Measurements from ENCODE around the gene RNF31. TPM values are rescaled to one million over a fixed set of nuclear protein-coding genes. Genes with fewer than 3 reads are reported as not detected.

The RNF31 gene
- total and polyA plus RNA-seq, 7 experiments from 2014 or later: 40.9 to 151 (median 81.4) TPM

DNA sequence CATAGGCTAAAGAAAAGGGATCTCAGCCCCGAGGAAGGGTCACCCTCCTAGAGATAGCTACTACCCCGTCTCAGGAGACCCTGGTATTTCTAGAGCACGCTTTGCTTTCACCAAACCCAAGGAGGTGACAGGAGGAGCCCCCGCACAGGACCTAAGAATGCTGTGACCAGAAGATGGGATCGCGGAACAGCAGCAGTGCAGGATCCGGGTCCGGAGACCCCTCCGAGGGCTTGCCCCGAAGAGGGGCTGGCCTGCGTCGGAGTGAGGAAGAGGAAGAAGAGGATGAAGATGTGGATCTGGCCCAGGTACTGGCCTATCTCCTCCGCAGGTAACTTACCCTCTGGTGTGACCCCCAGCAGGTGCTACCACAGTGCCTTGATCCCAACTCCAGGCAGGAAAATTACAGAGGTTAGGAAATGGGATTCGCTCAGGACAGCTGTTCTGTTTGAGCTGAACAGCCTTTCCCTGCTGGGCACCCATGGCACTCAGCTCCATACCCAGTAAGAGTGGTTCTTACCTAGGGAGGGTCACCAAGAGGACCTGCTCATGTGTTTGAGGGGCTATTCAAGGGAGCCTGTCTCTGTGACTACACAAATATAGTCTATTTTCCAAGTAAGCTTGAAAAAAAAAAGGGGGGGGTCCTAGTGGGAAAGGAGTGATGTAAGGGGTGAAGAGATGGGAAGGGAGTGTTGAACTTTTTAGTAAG, 31.7 kb upstream of the RNF31 start:
- no peak for ATAC-seq
- no peak for DNase-seq
- Mint-ChIP-seq H3K4me3 (peak overlapping the region; percentile 93 to 100 (median 96)), H3K4me1 (peaks cover 18 to 44% (median 37%) of the 10 kb centered on the region in 7 donors), H3K36me3 (peaks cover 9 to 38% (median 27%) of the 10 kb centered on the region in 5 donors), H3K9me3 (peaks cover 0 to 6% (median 0%) of the 10 kb centered on the region in 11 donors), H3K27me3 (peaks cover 0 to 3% (median 0%) of the 10 kb centered on the region in 5 donors), H3K27ac (peak overlapping the region; percentile 96 to 100 (median 99))
- POLR2A ChIA-PET: interaction anchor here (0.6 to 15.5 kb wide), 27 partner anchors 8 to 327 kb away, joined by 3 to 298 read pairs (median 8); partner anchors contain the start of genes CARMIL3, CBLN3, CHMP4A and EMC9
- Histone ChIP-seq H3K36me3 (ENCODE audit: control insufficient read depth in 2 of 3, insufficient read depth in 3 of 3, low read length in 3 of 3) (peaks cover 1 to 42% (median 34%) of the 10 kb centered on the region in 3 experiments), H3K4me3 (ENCODE audit: low read length) (peak overlapping the region; percentile 99), H3K27me3 (ENCODE audit: control insufficient read depth in 2 of 2, insufficient read depth in 2 of 2, low read length in 2 of 2) (no peaks in the 10 kb centered on the region), H3K4me1 (ENCODE audit: control insufficient read depth in 2 of 2, insufficient read depth in 2 of 2, low read length in 2 of 2) (peaks cover 18 to 20% of the 10 kb centered on the region in 2 donors), H3K27ac (ENCODE audit: low read depth, low read length) (peak overlapping the region; percentile 93), H3K9me3 (ENCODE audit: control insufficient read depth in 2 of 3, low read length in 3 of 3) (no peaks in the 10 kb centered on the region)
- intact Hi-C loops (cut with micrococcal nuclease): loop anchor here (1.0 to 10.0 kb wide), 10 partner anchors 17 to 1021 kb away; partner anchors contain the start of genes ACIN1 (in 2 of the 2), C14orf119 (in 2 of the 2), GMPR2 (in 2 of the 2) and IPO4 (in 2 of the 2)
- CTCF ChIA-PET: interaction anchor here (0.6 to 3.8 kb wide), 9 partner anchors 16 to 60 kb away, joined by 3 to 19 read pairs (median 6); partner anchors contain the start of genes EMC9, IRF9, PSME1 and PSME2

DNA sequence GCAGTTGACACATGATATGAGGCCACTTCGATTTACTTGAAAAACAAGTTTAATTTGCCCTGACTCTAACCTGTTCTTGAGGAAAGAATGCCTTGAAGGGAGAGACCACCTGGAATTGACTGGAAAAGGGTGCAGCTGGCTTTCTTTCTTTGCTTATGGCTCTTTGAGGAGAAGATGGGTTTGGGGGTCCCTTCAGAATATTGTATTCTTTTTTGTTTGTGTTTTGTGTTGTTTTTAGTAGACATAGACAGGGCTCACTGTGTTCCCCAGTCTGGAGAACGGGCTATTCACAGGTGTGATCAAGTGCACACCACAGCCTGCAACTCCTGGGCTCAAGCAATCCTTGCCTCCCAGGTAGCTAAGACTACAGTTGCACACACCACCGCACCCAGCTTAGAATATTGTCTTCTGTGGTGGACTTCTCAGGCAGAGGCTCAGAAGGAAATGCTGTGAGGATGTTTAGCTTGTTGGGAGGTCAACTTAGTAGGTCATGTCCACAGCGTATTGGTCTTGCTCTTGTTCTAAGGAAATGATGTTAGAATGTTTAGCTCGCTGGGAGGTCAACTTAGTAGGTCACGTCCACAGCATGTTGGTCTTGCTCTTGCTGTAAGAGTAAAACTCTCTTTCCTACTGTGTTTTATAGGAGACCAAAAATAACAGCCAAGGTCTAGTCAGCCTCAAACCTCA, 31.0 kb upstream of the RNF31 start:
- Histone ChIP-seq H3K4me3 (ENCODE audit: low read length) (peak overlapping the region; percentile 99), H3K36me3 (ENCODE audit: control insufficient read depth in 2 of 3, insufficient read depth in 3 of 3, low read length in 3 of 3) (peaks cover 8 to 49% (median 36%) of the 10 kb centered on the region in 3 experiments), H3K27me3 (ENCODE audit: control insufficient read depth in 2 of 2, insufficient read depth in 2 of 2, low read length in 2 of 2) (no peaks in the 10 kb centered on the region), H3K4me1 (ENCODE audit: control insufficient read depth in 2 of 2, insufficient read depth in 2 of 2, low read length in 2 of 2) (peaks cover 18 to 20% of the 10 kb centered on the region in 2 donors), H3K27ac (ENCODE audit: low read depth, low read length) (peak overlapping the region; percentile 93), H3K9me3 (ENCODE audit: control insufficient read depth in 2 of 3, low read length in 3 of 3) (no peaks in the 10 kb centered on the region)
- DNase-seq (no peak), ATAC-seq (no peak)
- H3K9me3 Mint-ChIP-seq: peaks cover 0 to 6% (median 0%) of the 10 kb centered on the region in 11 donors
- peaks cover 9 to 41% (median 27%) of the 10 kb centered on the region in 5 donors for H3K36me3 Mint-ChIP-seq
- H3K4me3 Mint-ChIP-seq: peak overlapping the region; percentile 93 to 100 (median 96)
- peaks cover 18 to 44% (median 37%) of the 10 kb centered on the region in 7 donors for H3K4me1 Mint-ChIP-seq
- intact Hi-C loops (cut with micrococcal nuclease): loop anchor here (10.0 kb wide), 4 partner anchors 559 to 1021 kb away; partner anchors contain the start of genes ACIN1 (in 2 of the 2), C14orf119 (in 2 of the 2), BCL2L2 (in 1 of the 2) and PPP1R3E (in 1 of the 2)
- H3K27ac Mint-ChIP-seq: peak overlapping the region; percentile 96 to 100 (median 99)
- ChIA-PET CTCF (interaction anchor here (0.6 to 3.8 kb wide), 6 partner anchors 20 to 198 kb away, joined by 3 to 19 read pairs (median 6); partner anchors contain the start of genes CIDEB, IRF9 and PSME1), POLR2A (interaction anchor here (0.6 to 15.5 kb wide), 14 partner anchors 10 to 313 kb away, joined by 3 to 298 read pairs (median 4); partner anchors contain the start of genes CBLN3, EMC9, FITM1 and IPO4)
- peaks cover 0 to 3% (median 0%) of the 10 kb centered on the region in 5 donors for H3K27me3 Mint-ChIP-seq

DNA sequence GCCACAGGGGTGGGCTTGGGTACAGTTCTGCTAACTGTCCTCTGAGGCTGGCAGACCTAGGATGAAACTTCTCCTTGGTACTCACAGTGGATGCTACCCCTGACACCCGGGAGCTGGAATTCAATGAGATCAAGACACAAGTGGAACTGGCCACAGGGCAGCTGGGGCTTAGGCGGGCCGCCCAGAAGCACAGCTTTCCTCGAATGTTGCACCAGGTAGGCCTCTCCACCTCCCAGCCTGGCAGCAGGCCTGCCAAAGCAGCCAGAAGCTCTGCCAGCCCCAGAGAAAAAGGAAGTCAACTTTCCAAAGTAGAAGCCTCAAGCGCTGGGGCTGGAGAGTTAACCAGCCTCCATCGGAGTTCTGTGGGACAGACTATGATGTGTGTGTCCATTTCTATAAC, 30.1 kb upstream of the RNF31 start:
- ChIA-PET POLR2A (interaction anchor here (1.2 to 15.5 kb wide), 8 partner anchors 19 to 194 kb away, joined by 3 to 298 read pairs (median 4); partner anchors contain the start of genes EMC9, FITM1, IRF9 and LTB4R), CTCF (interaction anchor here (1.8 to 2.2 kb wide), 2 partner anchors 9 to 190 kb away, joined by 5 read pairs; partner anchors contain the start of gene CIDEB)
- Histone ChIP-seq H3K9me3 (ENCODE audit: control insufficient read depth in 2 of 3, low read length in 3 of 3) (no peaks in the 10 kb centered on the region), H3K27me3 (ENCODE audit: control insufficient read depth in 2 of 2, insufficient read depth in 2 of 2, low read length in 2 of 2) (no peaks in the 10 kb centered on the region), H3K27ac (ENCODE audit: low read depth, low read length) (no peak overlapping the region), H3K4me3 (ENCODE audit: low read length) (no peak overlapping the region), H3K4me1 (ENCODE audit: control insufficient read depth in 2 of 2, insufficient read depth in 2 of 2, low read length in 2 of 2) (peaks cover 18 to 20% of the 10 kb centered on the region in 2 donors), H3K36me3 (ENCODE audit: control insufficient read depth in 2 of 3, insufficient read depth in 3 of 3, low read length in 3 of 3) (peaks cover 9 to 58% (median 42%) of the 10 kb centered on the region in 3 experiments)
- H3K27ac Mint-ChIP-seq: peak overlapping the region in 2 of 9 donors; percentile 41 to 59
- peaks cover 0 to 8% (median 0%) of the 10 kb centered on the region in 11 donors for H3K9me3 Mint-ChIP-seq
- DNase-seq (no peak), ATAC-seq (no peak)
- peaks cover 18 to 44% (median 37%) of the 10 kb centered on the region in 7 donors for H3K4me1 Mint-ChIP-seq
- peaks cover 9 to 45% (median 32%) of the 10 kb centered on the region in 5 donors for H3K36me3 Mint-ChIP-seq
- peak overlapping the region in 5 of 10 donors; percentile 1 to 100 (median 94) for H3K4me3 Mint-ChIP-seq
- H3K27me3 Mint-ChIP-seq: peaks cover 0 to 3% (median 0%) of the 10 kb centered on the region in 5 donors
- intact Hi-C loops (cut with micrococcal nuclease): loop anchor here (10.0 kb wide), 4 partner anchors 558 to 1022 kb away; partner anchors contain the start of genes ACIN1 (in 2 of the 2), C14orf119 (in 2 of the 2), BCL2L2 (in 1 of the 2) and PPP1R3E (in 1 of the 2)

DNA sequence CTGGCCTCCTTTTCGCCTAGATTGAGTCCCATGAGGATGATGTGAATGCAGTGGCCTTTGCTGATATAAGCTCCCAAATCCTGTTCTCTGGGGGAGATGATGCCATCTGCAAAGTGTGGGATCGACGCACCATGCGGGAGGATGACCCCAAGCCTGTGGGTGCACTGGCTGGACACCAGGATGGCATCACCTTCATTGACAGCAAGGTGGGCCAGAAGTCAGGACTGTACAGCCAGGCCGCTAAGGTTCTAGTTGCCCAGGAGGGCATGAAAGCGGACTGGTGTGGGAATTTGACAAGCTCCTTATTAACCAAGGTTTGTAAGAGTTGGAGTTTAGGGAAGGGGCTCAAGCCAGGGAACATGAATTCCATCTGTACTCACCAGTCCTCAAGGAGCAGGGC, 27.6 kb upstream of the RNF31 start:
- Mint-ChIP-seq H3K4me3 (no peak overlapping the region), H3K27me3 (peaks cover 0 to 3% (median 0%) of the 10 kb centered on the region in 5 donors), H3K27ac (peak overlapping the region in 2 of 9 donors; percentile 21 to 25), H3K9me3 (peaks cover 0 to 4% (median 0%) of the 10 kb centered on the region in 11 donors), H3K36me3 (peaks cover 9 to 57% (median 37%) of the 10 kb centered on the region in 5 donors), H3K4me1 (peaks cover 18 to 44% (median 37%) of the 10 kb centered on the region in 7 donors)
- Histone ChIP-seq H3K36me3 (ENCODE audit: control insufficient read depth in 2 of 3, insufficient read depth in 3 of 3, low read length in 3 of 3) (peaks cover 21 to 76% (median 42%) of the 10 kb centered on the region in 3 experiments), H3K4me3 (ENCODE audit: low read length) (no peak overlapping the region), H3K27ac (ENCODE audit: low read depth, low read length) (peak overlapping the region; percentile 19), H3K4me1 (ENCODE audit: control insufficient read depth in 2 of 2, insufficient read depth in 2 of 2, low read length in 2 of 2) (peaks cover 14 to 18% of the 10 kb centered on the region in 2 donors), H3K9me3 (ENCODE audit: control insufficient read depth in 2 of 3, low read length in 3 of 3) (no peaks in the 10 kb centered on the region), H3K27me3 (ENCODE audit: control insufficient read depth in 2 of 2, insufficient read depth in 2 of 2, low read length in 2 of 2) (no peaks in the 10 kb centered on the region)
- ChIA-PET POLR2A (interaction anchor here (0.6 to 15.5 kb wide), 2 partner anchors 16 to 83 kb away, joined by 3 to 298 read pairs; partner anchors contain the start of genes EMC9, FITM1 and PSME1), CTCF (interaction anchor here (0.8 to 1.3 kb wide), 2 partner anchors 13 to 31 kb away, joined by 3 read pairs; no protein-coding TSS in a partner anchor)
- ATAC-seq (no peak), DNase-seq (no peak)
- intact Hi-C loops (cut with micrococcal nuclease): loop anchor here (10.0 kb wide), 4 partner anchors 555 to 1025 kb away; partner anchors contain the start of genes ACIN1 (in 2 of the 2), C14orf119 (in 2 of the 2), BCL2L2 (in 1 of the 2) and PPP1R3E (in 1 of the 2)

DNA sequence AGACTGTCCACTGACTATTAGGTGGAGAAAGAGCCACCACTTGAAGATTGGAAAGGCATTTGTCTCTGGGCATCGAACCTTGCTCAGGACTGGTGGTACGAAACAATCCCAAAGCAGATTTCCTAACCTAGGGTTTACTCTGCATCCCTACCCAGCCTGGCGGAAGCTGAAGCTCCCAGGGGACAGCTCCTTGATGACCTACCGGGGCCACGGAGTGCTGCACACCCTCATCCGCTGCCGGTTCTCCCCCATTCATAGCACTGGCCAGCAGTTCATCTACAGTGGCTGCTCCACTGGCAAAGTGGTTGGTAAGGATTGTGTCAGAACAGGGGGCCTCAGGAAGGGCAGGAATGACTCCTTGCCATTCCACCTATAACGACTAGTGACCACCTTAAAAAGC, 26.1 kb upstream of the RNF31 start:
- intact Hi-C loops (cut with micrococcal nuclease): no loop called here
- CTCF ChIA-PET: no interaction called here
- Histone ChIP-seq H3K9me3 (ENCODE audit: control insufficient read depth in 2 of 3, low read length in 3 of 3) (no peaks in the 10 kb centered on the region), H3K27me3 (ENCODE audit: control insufficient read depth in 2 of 2, insufficient read depth in 2 of 2, low read length in 2 of 2) (no peaks in the 10 kb centered on the region), H3K4me3 (ENCODE audit: low read length) (no peak overlapping the region), H3K4me1 (ENCODE audit: control insufficient read depth in 2 of 2, insufficient read depth in 2 of 2, low read length in 2 of 2) (peaks cover 7 to 11% of the 10 kb centered on the region in 2 donors), H3K27ac (ENCODE audit: low read depth, low read length) (no peak overlapping the region), H3K36me3 (ENCODE audit: control insufficient read depth in 2 of 3, insufficient read depth in 3 of 3, low read length in 3 of 3) (peaks cover 21 to 76% (median 42%) of the 10 kb centered on the region in 3 experiments)
- Mint-ChIP-seq H3K9me3 (peaks cover 0 to 3% (median 0%) of the 10 kb centered on the region in 11 donors), H3K27me3 (no peaks in the 10 kb centered on the region), H3K4me3 (no peak overlapping the region), H3K27ac (peak overlapping the region in 3 of 9 donors; percentile 41 to 70 (median 61)), H3K4me1 (peaks cover 9 to 31% (median 24%) of the 10 kb centered on the region in 7 donors), H3K36me3 (peaks cover 9 to 49% (median 33%) of the 10 kb centered on the region in 5 donors)
- ATAC-seq (no peak), DNase-seq (no peak)
- POLR2A ChIA-PET: interaction anchor here (1.0 to 15.5 kb wide), 2 partner anchors 12 to 15 kb away, joined by 3 to 298 read pairs; partner anchors contain the start of genes EMC9, FITM1 and PSME1
